Heart left ventricle (tissue), 16 donors: ENCODE results near the gene SLX4. TPM values are rescaled to one million over a fixed set of nuclear protein-coding genes. Genes with fewer than 3 reads are reported as not detected.

Experiments
- ATAC-seq, 4 donors: fragments of 200-7000 bp; cut with Tn5 transposase; one replicate each; pipeline ENCODE4 v1.9.1; 2020 to 2022; ENCODE audit warnings: moderate library complexity in 4 of 4, mild to moderate bottlenecking in 3 of 4, moderate number of reproducible peaks in 1 of 4
- DNase-seq, 5 donors: peaks; one replicate each; pipeline ENCODE4 v3.0.0-alpha.2; 2020
- H3K27ac ChIP-seq, 12 donors: fragments of 200-600 bp; sonication (generic) in 4 of 12; one replicate each; pipeline versions ENCODE4 v1.5.0 to v1.8.0; 2016 to 2022; ENCODE audit warnings: mild to moderate bottlenecking in 2 of 12
- H3K27me3 ChIP-seq, 9 donors: fragments of 200-600 bp; sonication (generic) in 2 of 9; one replicate each; pipeline versions ENCODE4 v1.5.1 to v1.8.0; 2016 to 2022; ENCODE audit warnings: mild to moderate bottlenecking in 3 of 9
- H3K36me3 ChIP-seq, 9 donors: fragments of 200-600 bp; sonication (generic) in 2 of 9; one replicate each; pipeline versions ENCODE4 v1.5.0 to v1.8.0; 2018 to 2022; ENCODE audit warnings: mild to moderate bottlenecking in 2 of 9
- H3K4me1 ChIP-seq, 12 donors: fragments of 200-600 bp; sonication (generic) in 4 of 12; one replicate each; pipeline versions ENCODE4 v1.5.0 to v1.8.0; 2016 to 2022; ENCODE audit warnings: mild to moderate bottlenecking in 3 of 12
- H3K4me3 ChIP-seq, 12 donors: fragments of 200-600 bp; sonication (generic) in 4 of 12; one replicate each; pipeline versions ENCODE4 v1.5.0 to v1.8.0; 2017 to 2022; ENCODE audit warnings: mild to moderate bottlenecking in 9 of 12, moderate library complexity in 4 of 12
- H3K9me3 ChIP-seq, 12 donors: fragments of 200-600 bp; sonication (generic) in 4 of 12; one replicate each; pipeline versions ENCODE4 v1.5.0 to v1.8.0; 2016 to 2022; ENCODE audit warnings: mild to moderate bottlenecking in 1 of 12
- CTCF ChIP-seq, 12 donors: fragments of 200-600 bp; sonication (generic) in 4 of 12; IDR thresholded peaks; one replicate each; pipeline versions ENCODE4 v1.5.0 to v1.8.0; 2018 to 2022; ENCODE audit warnings: antibody characterized with exemption in 12 of 12, mild to moderate bottlenecking in 5 of 12
- POLR2A ChIP-seq, 2 donors: fragments of 450-650 bp; IDR thresholded peaks; one replicate each; pipeline ENCODE4 v1.6.1; 2017; ENCODE audit warnings: antibody characterized with exemption in 2 of 2, mild to moderate bottlenecking in 2 of 2, moderate library complexity in 2 of 2
- WGBS, 4 donors: extraction: QIAGEN DNeasy Blood & Tissue Kit in 2 of 4; methylation state at CpG; one replicate each; pipeline versions ENCODE4 v1.1.5 to v1.1.7; 2013 to 2018; 5-methylcytosine and 5-hydroxymethylcytosine counted together
- intact Hi-C, 10 donors: fragments of 100-400 bp; cut with DNase I; formaldehyde crosslinking; loops; one replicate each; pipeline versions ENCODE4 v1.11.1 to v1.14.2; 2022
- polyA plus RNA-seq, 2 donors: library from polyadenylated mRNA; stranded (reverse); fragments of 200-250 nt; gene quantifications; one replicate each; pipeline ENCODE4 v1.2.3, GENCODE V29; 2013
- total RNA-seq, 9 donors: library from RNA; depleted of rRNA in 2 of 9; stranded (reverse); fragments of >200 nt in 2 of 9; fragmentation: NEBNext Ultra II Directional in 3 of 9; extraction: Animal tissue kit (Norgen Biotek cat#: 25700) in 3 of 9; gene quantifications; one replicate each; pipeline versions ENCODE4 v1.1.0 to v1.2.4, GENCODE V29; 2016 to 2023
- donor health status: ischemic (EF 13 %, LVEDD 7.1; RV severe dilation, severe dysfunction).
- donor health status: healthy with polysubstance abuse.
- donor health status: DM: no; HTN: yes; CAD: no.
- donor health status: DM: no; HTN: no; CAD: no.
- donor health status: ischemic (EF 25% LVEDD 6.9; RV normal size, moderate dysfunction).
- donor health status: ischemic (EF 25% LVEDD 5.7; RV mildly dilated, moderate dysfunction).
- donor health status: healthy.
- donor health status: DM: yes; HTN: yes; CAD: no.
- donor health status: ischemic (EF 35%, LVEDD 5.7; RV mildly dilated, moderate dysfunction).
- donor health status: nonischemic (EF 11% LVEDD 7.7; RV severe dilation, severe dysfunction).
- donor health status: DM: yes; HTN: yes; CAD: no.
- donor health status: PGD.
- donor health status: ischemic (EF 29% LVEDD 5.4; RV normal size, mild dysfunction).
- donor health status: nonischemic (EF 23%, LVEDD 6.1; RV moderate dilation, normal function).

SLX4 gene
- total and polyA plus RNA-seq, 11 donors = 2.0 to 4.7 (median 3.1) TPM

GRCh38 chr16:3589441-3589921 is 21.9 kb downstream of the SLX4 start:
- intact Hi-C loops = no loop called here
- WGBS, 4 donors = 80 to 88% (median 83%) methylated on average over 21 to 27 of the region's 27 CpGs
- DNase-seq (no peak), ATAC-seq (peak in 3 of 4 donors; percentile 10 to 44 (median 24))
- H3K27ac ChIP-seq = no peak overlapping the region
- H3K4me3 ChIP-seq = peak overlapping the region in 1 of 12 donors; percentile 7
- H3K4me1 ChIP-seq = peaks cover 0 to 18% (median 6%) of the 10 kb centered on the region in 12 donors
- H3K9me3 ChIP-seq = no peaks in the 10 kb centered on the region
- TF ChIP-seq POLR2A (IDR thresholded peaks at IDR 0.05) (no peak), CTCF (IDR thresholded peaks at IDR 0.05) (no peak)
- peaks cover 0 to 16% (median 3%) of the 10 kb centered on the region in 9 donors for H3K36me3 ChIP-seq
- H3K27me3 ChIP-seq = no peaks in the 10 kb centered on the region

GRCh38 chr16:3589001-3589400 is 22.4 kb downstream of the SLX4 start:
- Histone ChIP-seq H3K4me1 (peaks cover 0 to 18% (median 6%) of the 10 kb centered on the region in 12 donors), H3K4me3 (no peak overlapping the region), H3K27me3 (no peaks in the 10 kb centered on the region), H3K27ac (no peak overlapping the region), H3K9me3 (no peaks in the 10 kb centered on the region), H3K36me3 (peaks cover 0 to 20% (median 5%) of the 10 kb centered on the region in 9 donors)
- no peak for TF ChIP-seq POLR2A (IDR thresholded peaks at IDR 0.05)
- TF ChIP-seq CTCF (IDR thresholded peaks at IDR 0.05) = no peak
- intact Hi-C loops = no loop called here
- no peak for ATAC-seq
- no peak for DNase-seq
- 81 to 92% (median 90%) methylated on average over 10 to 22 of the region's 22 CpGs for WGBS, 4 donors

GRCh38 chr16:3587547-3588110 is 23.8 kb downstream of the SLX4 start:
- H3K4me1 ChIP-seq = peaks cover 0 to 18% (median 6%) of the 10 kb centered on the region in 12 donors
- no peak overlapping the region for H3K27ac ChIP-seq
- TF ChIP-seq CTCF (IDR thresholded peaks at IDR 0.05) (no peak), POLR2A (IDR thresholded peaks at IDR 0.05) (no peak)
- DNase-seq (no peak), ATAC-seq (no peak)
- peaks cover 0 to 30% (median 15%) of the 10 kb centered on the region in 9 donors for H3K36me3 ChIP-seq
- H3K27me3 ChIP-seq = no peaks in the 10 kb centered on the region
- WGBS, 4 donors = 89 to 96% (median 93%) methylated on average over 8 to 15 of the region's 15 CpGs
- no peaks in the 10 kb centered on the region for H3K9me3 ChIP-seq
- intact Hi-C loops = no loop called here
- no peak overlapping the region for H3K4me3 ChIP-seq

- H3K27me3 ChIP-seq = no peaks in the 10 kb centered on the region
- peak in 1 of 5 donors; percentile 14 for DNase-seq
- peaks cover 0 to 27% (median 12%) of the 10 kb centered on the region in 9 donors for H3K36me3 ChIP-seq
- TF ChIP-seq CTCF (IDR thresholded peaks at IDR 0.05) (no peak), POLR2A (IDR thresholded peaks at IDR 0.05) (no peak)
- WGBS, 4 donors = 94 to 97% (median 96%) methylated on average over 6 to 8 of the region's 8 CpGs
- H3K4me1 ChIP-seq = peaks cover 0 to 11% (median 0%) of the 10 kb centered on the region in 12 donors
- ATAC-seq = no peak
- H3K4me3 ChIP-seq = no peak overlapping the region
- no peaks in the 10 kb centered on the region for H3K9me3 ChIP-seq
- no peak overlapping the region for H3K27ac ChIP-seq
- intact Hi-C loops = no loop called here
These were observed 27.0 kb downstream of the SLX4 start for GRCh38 chr16:3584412-3584811.
